GM08714 (cell line): ENCODE data around the gene IDUA.
"Not testable (repeated sequence)": the region's sequence is repeated elsewhere in the genome, so short reads cannot be mapped to it uniquely, and the experiment has no call there.

ENCODE experiments used
- H3K4me3 ChIP-seq: fragments of 200-500 bp; sonication (Bioruptor generic); 2 replicates; pipeline ENCODE4 v1.5.1; 2014; ENCODE audit warnings: mild to moderate bottlenecking, low read length, inconsistent platforms
- ZNF274 ChIP-seq: IDR thresholded peaks from 2 replicates; pipeline ENCODE4 v1.6.1; 2012; ENCODE audit warnings: mild to moderate bottlenecking, low read depth, low read length

Gene IDUA

GRCh38 chr4:995311-996026 lies 8.6 kb downstream of the IDUA start:
- TF ChIP-seq ZNF274, result no peak
- H3K4me3 ChIP-seq, result no peak overlapping the region

- no peak for TF ChIP-seq ZNF274
- no peak overlapping the region for H3K4me3 ChIP-seq
Observed at GRCh38 chr4:996030-996996, 9.5 kb downstream of the IDUA start.

- no peak overlapping the region for H3K4me3 ChIP-seq
- TF ChIP-seq ZNF274, result no peak
Observed at GRCh38 chr4:996997-997374, 10.1 kb downstream of the IDUA start.

- no peak overlapping the region for H3K4me3 ChIP-seq
- no peak for TF ChIP-seq ZNF274
Observed at GRCh38 chr4:997375-998071, 10.7 kb downstream of the IDUA start.

- TF ChIP-seq ZNF274, result no peak
- H3K4me3 ChIP-seq, result no peak overlapping the region
Observed at GRCh38 chr4:998096-998691, 11.3 kb downstream of the IDUA start.

- not testable (repeated sequence) for H3K4me3 ChIP-seq
Observed at GRCh38 chr4:999240-999863, 12.5 kb downstream of the IDUA start.

- no peak overlapping the region for H3K4me3 ChIP-seq
- no peak for TF ChIP-seq ZNF274
Observed at GRCh38 chr4:999882-1000425, 13.1 kb downstream of the IDUA start.

- no peak overlapping the region for H3K4me3 ChIP-seq
- TF ChIP-seq ZNF274, result no peak
Observed at GRCh38 chr4:1000686-1001260, 13.9 kb downstream of the IDUA start.

- TF ChIP-seq ZNF274, result no peak
- H3K4me3 ChIP-seq, result no peak overlapping the region
Observed at GRCh38 chr4:1001561-1002130, 14.8 kb downstream of the IDUA start.

- no peak for TF ChIP-seq ZNF274
- no peak overlapping the region for H3K4me3 ChIP-seq
Observed at GRCh38 chr4:1002131-1002630, 15.3 kb downstream of the IDUA start.

- no peak overlapping the region for H3K4me3 ChIP-seq
- no peak for TF ChIP-seq ZNF274
Observed at GRCh38 chr4:1002631-1003251, 15.9 kb downstream of the IDUA start.
